Measurements from ENCODE around the gene HTR1A.

HTR1A gene

DNA sequence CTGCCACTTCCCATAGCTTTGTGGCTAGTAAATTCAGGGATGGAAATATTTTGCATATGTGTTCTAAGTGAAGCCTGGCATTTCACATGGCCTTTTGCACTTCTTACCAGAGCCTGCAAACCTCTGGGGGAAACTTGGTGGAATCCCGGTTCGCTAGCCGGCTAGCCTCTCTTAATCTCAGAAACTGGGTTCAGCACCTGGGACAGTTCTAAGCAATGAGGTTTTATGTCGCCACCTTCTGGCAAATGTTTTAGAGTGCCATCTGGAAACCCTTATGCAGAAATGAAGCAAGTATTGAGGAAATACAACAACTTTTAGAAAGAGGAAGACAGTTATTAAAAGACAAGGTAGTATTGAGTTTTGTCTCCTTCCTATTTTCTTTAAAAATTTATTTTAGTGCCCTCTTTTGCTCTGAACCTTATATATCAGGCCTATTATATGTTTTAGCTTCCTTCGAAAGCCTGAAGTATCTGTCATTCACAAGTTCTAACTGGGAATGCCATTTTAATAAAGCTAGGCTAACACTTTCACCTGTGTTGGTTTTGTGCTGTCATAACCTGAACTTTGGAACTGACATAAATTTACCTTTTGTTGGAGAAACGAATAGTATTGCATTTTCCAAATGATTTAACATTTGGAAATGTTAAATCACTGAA lies 963 bp upstream of the HTR1A start:
- TF ChIP-seq, protein P1, sequence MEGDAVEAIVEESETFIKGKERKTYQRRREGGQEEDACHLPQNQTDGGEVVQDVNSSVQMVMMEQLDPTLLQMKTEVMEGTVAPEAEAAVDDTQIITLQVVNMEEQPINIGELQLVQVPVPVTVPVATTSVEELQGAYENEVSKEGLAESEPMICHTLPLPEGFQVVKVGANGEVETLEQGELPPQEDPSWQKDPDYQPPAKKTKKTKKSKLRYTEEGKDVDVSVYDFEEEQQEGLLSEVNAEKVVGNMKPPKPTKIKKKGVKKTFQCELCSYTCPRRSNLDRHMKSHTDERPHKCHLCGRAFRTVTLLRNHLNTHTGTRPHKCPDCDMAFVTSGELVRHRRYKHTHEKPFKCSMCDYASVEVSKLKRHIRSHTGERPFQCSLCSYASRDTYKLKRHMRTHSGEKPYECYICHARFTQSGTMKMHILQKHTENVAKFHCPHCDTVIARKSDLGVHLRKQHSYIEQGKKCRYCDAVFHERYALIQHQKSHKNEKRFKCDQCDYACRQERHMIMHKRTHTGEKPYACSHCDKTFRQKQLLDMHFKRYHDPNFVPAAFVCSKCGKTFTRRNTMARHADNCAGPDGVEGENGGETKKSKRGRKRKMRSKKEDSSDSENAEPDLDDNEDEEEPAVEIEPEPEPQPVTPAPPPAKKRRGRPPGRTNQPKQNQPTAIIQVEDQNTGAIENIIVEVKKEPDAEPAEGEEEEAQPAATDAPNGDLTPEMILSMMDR (IDR thresholded peaks at IDR 0.05; ENCODE audit: borderline replicate concordance, control extremely low read depth, extremely low read depth, insufficient read depth, missing control alignments), result peak; percentile 71
- peak; percentile 65 for DNase-seq (ENCODE audit: low spot score)
- in situ Hi-C loops (cut with MboI; ENCODE audit: low sequenced_read_pairs, unreplicated experiment), result loop anchor here (25.0 kb wide), 2 partner anchors 576 to 826 kb away; no protein-coding TSS in a partner anchor

DNA sequence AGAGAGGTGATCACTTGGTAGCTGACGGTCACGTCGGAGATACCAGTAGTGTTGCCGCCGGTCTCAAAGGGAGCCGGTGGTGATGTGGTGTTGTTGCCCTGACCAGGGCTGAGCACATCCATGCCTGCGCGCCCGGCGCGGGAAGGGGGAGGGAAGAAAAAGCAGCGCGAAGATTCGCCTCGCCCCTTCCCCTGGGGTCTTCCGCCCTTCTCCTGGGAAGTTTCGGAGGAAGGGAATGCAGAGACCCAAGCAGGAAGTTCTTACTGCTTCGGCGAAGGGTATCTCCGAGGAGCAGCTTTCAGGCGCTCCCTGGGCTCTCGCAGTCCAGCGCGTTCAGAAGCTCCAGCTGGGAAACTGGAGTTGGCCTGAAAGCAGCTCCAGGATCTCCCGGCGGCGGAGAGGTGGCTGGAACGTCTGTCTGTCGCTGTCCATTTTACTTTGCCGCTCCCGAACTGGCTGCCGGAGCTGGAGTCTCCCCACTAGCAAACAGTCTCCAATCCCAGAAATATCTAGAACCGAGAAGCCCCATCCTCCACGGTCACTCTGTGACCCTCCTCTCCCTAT lies 565 bp downstream of the HTR1A start:
- peak; percentile 20 for DNase-seq (ENCODE audit: low spot score)
- in situ Hi-C loops (cut with MboI; ENCODE audit: low sequenced_read_pairs, unreplicated experiment), result loop anchor here (25.0 kb wide), 2 partner anchors 574 to 824 kb away; no protein-coding TSS in a partner anchor
- TF ChIP-seq, protein P1 (IDR thresholded peaks at IDR 0.05; ENCODE audit: borderline replicate concordance, control extremely low read depth, extremely low read depth, insufficient read depth, missing control alignments), result no peak

GRCh38 chr5:63961125-63961597 lies 1.1 kb downstream of the HTR1A start:
- TF ChIP-seq, protein P1 (IDR thresholded peaks at IDR 0.05; ENCODE audit: borderline replicate concordance, control extremely low read depth, extremely low read depth, insufficient read depth, missing control alignments), result no peak
- in situ Hi-C loops (cut with MboI; ENCODE audit: low sequenced_read_pairs, unreplicated experiment), result loop anchor here (25.0 kb wide), 2 partner anchors 574 to 824 kb away; no protein-coding TSS in a partner anchor
- DNase-seq (ENCODE audit: low spot score), result no peak

GRCh38 chr5:63960646-63961045 lies 1.6 kb downstream of the HTR1A start:
- in situ Hi-C loops (cut with MboI; ENCODE audit: low sequenced_read_pairs, unreplicated experiment), result loop anchor here (25.0 kb wide), 2 partner anchors 573 to 823 kb away; no protein-coding TSS in a partner anchor
- TF ChIP-seq, protein P1 (IDR thresholded peaks at IDR 0.05; ENCODE audit: borderline replicate concordance, control extremely low read depth, extremely low read depth, insufficient read depth, missing control alignments), result peak; percentile 5
- DNase-seq (ENCODE audit: low spot score), result no peak

DNA sequence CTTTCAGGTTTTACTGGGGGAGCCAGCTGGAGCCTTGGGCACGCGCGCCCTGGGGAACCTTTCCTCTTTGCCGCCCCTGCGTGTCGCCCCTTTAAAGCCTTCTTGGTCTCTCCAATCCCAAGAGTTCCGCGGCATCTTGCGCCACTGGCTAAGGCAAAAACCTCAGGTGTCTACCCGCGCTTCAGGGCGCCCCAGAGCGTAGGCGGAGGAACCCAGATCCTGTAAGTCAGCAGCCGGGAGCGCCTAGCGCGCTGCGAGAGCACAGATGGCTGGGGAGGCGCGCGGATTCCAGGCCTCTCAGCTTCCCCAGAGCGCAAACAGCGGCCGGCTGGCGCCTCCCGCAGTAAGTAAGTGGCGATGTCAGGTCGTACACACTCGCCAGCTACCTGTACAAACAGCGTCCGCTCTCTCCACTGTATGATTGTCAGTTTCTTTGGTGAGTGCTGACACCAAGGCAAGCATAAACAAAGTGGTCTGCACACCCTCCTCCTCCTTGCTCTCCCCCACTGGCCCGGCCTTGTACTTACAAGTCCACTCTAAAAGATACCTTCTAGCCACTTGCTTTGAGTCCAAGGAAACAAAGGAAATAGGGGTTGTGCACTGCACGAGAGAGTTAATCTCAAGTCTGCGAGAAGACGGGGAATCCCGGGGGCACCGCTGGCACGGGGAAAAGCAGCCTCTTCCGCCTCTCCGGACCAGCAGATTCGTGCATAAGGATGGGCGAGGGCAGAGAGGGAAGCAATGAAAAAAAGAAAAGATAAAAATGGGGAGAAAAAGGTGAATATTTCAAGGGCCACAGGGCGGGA lies 2.9 kb downstream of the HTR1A start:
- TF ChIP-seq, protein P1 (IDR thresholded peaks at IDR 0.05; ENCODE audit: borderline replicate concordance, control extremely low read depth, extremely low read depth, insufficient read depth, missing control alignments), result no peak
- no peak for DNase-seq (ENCODE audit: low spot score)
- in situ Hi-C loops (cut with MboI; ENCODE audit: low sequenced_read_pairs, unreplicated experiment), result loop anchor here (25.0 kb wide), 2 partner anchors 572 to 822 kb away; no protein-coding TSS in a partner anchor

GRCh38 chr5:63958654-63959053 lies 3.6 kb downstream of the HTR1A start:
- DNase-seq (ENCODE audit: low spot score), result no peak
- in situ Hi-C loops (cut with MboI; ENCODE audit: low sequenced_read_pairs, unreplicated experiment), result loop anchor here (25.0 kb wide), 2 partner anchors 571 to 821 kb away; no protein-coding TSS in a partner anchor
- TF ChIP-seq, protein P1 (IDR thresholded peaks at IDR 0.05; ENCODE audit: borderline replicate concordance, control extremely low read depth, extremely low read depth, insufficient read depth, missing control alignments), result no peak
